AG10803 (cell line): ENCODE data around the gene IGSF3.

Source experiments
- DNase-seq: peaks from one replicate; pipeline ENCODE4 v3.0.0; 2010; ENCODE audit warnings: low read depth
- H3K4me3 ChIP-seq: 2 replicates; pipeline ENCODE4 v1.5.1; 2011; ENCODE audit warnings: mild to moderate bottlenecking, low read length, control low read depth
- TF ChIP-seq, protein P1 (sequence below): conservative IDR thresholded peaks from 2 replicates; pipeline ENCODE4 v1.5.1; 2011; ENCODE audit warnings: mild to moderate bottlenecking, low read length, control low read depth, inconsistent platforms

IGSF3 gene

GRCh38 chr1:116697548-116698243 is 30.2 kb upstream of the IGSF3 start:
- H3K4me3 ChIP-seq, result no peak overlapping the region
- TF ChIP-seq, protein P1, sequence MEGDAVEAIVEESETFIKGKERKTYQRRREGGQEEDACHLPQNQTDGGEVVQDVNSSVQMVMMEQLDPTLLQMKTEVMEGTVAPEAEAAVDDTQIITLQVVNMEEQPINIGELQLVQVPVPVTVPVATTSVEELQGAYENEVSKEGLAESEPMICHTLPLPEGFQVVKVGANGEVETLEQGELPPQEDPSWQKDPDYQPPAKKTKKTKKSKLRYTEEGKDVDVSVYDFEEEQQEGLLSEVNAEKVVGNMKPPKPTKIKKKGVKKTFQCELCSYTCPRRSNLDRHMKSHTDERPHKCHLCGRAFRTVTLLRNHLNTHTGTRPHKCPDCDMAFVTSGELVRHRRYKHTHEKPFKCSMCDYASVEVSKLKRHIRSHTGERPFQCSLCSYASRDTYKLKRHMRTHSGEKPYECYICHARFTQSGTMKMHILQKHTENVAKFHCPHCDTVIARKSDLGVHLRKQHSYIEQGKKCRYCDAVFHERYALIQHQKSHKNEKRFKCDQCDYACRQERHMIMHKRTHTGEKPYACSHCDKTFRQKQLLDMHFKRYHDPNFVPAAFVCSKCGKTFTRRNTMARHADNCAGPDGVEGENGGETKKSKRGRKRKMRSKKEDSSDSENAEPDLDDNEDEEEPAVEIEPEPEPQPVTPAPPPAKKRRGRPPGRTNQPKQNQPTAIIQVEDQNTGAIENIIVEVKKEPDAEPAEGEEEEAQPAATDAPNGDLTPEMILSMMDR, result no peak
- no peak for DNase-seq

- no peak for DNase-seq
- no peak overlapping the region for H3K4me3 ChIP-seq
- TF ChIP-seq, protein P1, result no peak
Observed at GRCh38 chr1:116694524-116694923, 27.0 kb upstream of the IGSF3 start.

- H3K4me3 ChIP-seq, result no peak overlapping the region
- DNase-seq, result peak; percentile 39
- TF ChIP-seq, protein P1, result no peak
Observed at GRCh38 chr1:116693759-116694480, 26.4 kb upstream of the IGSF3 start.

- H3K4me3 ChIP-seq, result no peak overlapping the region
- DNase-seq, result no peak
- TF ChIP-seq, protein P1, result no peak
Observed at GRCh38 chr1:116692879-116693278, 25.3 kb upstream of the IGSF3 start.

GRCh38 chr1:116690849-116691406 is 23.4 kb upstream of the IGSF3 start:
- H3K4me3 ChIP-seq, result no peak overlapping the region
- TF ChIP-seq, protein P1, result no peak
- DNase-seq, result no peak

DNA sequence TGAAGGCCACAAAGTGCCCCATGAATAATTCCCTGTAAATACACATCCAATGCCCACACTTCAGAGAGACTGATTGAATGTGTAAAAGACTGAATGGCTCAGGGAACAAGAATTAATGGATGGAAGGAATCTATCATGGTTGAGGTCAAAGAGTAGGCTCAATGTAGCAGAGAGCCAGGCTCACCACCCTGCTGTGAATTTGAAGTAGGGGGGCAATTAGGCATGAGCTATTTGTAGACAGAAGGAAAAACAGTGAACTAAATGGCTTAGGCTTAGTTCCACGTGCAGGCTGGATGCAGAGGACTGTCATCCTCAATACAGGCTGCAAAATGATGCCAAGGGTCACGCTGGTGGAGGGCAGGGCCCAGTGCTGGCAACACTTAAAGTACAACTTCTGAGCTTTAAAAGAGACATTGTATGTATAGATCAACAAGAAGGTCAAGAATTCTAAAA is 22.9 kb upstream of the IGSF3 start:
- no peak for DNase-seq
- no peak overlapping the region for H3K4me3 ChIP-seq
- TF ChIP-seq, protein P1, result no peak
